Right renal pelvis (tissue), 4 donors: ENCODE results near the gene DGKG. TPM values are rescaled to one million over a fixed set of nuclear protein-coding genes. Genes with fewer than 3 reads are reported as not detected.

Experiments used
- DNase-seq, 4 donors: peaks; one replicate each; pipeline ENCODE4 v3.0.0-alpha.2; 2013; ENCODE audit warnings: low read depth in 4 of 4, low spot score in 3 of 4, missing footprints in 1 of 4
- polyA plus RNA-seq, 4 donors: library from polyadenylated mRNA; unstranded; fragments of 120-200 nt; gene quantifications; one replicate each; pipeline ENCODE4 v1.2.1, GENCODE V29; 2013; ENCODE audit not compliant: insufficient read length in 4 of 4

Gene DGKG
- polyA plus RNA-seq, 4 donors = 0.51 to 1.1 (median 0.73) TPM

DNA sequence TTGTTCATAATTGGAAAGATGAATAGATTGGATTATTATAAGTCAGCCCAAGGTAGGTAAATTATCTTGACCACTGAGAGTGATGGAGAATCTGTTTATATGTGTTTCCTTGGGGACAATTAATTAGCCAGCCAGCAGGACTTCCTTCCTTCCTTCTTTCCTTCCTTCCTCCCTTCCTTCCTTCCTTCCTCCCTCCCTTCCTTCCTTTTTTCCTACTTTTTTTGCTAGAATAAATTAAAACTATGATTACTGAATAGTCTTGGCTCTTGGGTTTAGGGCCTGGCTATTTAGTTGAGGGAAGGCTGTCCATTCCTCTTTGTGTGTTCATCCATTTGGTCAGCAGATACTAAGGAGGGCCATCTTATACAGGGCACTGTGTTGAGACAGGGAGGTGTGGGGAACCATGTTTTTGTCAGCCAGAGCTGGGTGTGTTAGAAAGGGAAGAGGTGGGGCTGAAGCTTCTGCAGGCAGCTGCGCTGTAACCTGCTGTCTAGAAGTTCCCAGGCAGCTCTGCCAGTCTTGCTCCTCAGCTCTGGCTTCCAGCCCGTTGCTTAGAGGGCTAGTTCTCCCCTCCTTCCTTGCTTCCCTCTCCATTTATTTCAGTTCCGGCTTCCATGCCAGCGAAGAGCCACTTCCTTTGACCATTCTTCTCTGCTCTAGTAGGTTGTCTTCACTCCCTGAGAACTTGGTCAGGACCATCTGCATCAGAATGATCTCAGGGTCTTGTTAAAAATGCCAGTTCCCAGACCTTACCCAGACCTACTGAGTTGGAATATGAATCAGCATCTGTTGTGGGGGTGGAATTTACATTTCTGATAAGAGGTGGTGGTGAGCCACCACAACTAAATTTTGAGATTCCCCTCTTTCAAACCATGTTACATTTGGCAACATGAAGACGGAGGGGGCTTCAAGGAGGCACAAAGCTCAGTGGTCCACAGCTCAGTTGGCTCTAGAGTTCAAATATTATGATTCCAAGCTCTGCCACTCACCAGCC, 113.9 kb downstream of the DGKG start:
- DNase-seq = no peak

DNA sequence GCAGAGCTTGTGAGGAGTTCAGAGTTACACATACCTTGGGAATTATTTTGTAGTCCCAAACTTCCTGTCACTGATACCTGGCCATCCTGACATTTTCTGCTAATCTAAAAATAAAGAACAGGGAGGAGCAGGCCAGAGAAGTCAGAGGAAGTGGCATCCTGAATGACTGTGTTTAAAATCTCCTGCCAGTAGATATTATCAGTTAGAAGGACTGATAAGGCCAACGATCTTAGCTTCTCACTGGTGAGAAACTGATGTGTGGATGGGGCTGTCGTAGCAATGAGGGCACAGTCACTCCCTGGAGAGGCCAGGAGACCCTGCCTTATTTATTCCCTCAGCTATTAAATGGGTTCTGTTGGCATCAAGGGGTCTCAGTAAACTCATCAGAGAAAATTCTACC, 115.1 kb downstream of the DGKG start:
- DNase-seq = no peak

GRCh38 chr3:186244016-186244415, 118.0 kb downstream of the DGKG start:
- no peak for DNase-seq

DNA sequence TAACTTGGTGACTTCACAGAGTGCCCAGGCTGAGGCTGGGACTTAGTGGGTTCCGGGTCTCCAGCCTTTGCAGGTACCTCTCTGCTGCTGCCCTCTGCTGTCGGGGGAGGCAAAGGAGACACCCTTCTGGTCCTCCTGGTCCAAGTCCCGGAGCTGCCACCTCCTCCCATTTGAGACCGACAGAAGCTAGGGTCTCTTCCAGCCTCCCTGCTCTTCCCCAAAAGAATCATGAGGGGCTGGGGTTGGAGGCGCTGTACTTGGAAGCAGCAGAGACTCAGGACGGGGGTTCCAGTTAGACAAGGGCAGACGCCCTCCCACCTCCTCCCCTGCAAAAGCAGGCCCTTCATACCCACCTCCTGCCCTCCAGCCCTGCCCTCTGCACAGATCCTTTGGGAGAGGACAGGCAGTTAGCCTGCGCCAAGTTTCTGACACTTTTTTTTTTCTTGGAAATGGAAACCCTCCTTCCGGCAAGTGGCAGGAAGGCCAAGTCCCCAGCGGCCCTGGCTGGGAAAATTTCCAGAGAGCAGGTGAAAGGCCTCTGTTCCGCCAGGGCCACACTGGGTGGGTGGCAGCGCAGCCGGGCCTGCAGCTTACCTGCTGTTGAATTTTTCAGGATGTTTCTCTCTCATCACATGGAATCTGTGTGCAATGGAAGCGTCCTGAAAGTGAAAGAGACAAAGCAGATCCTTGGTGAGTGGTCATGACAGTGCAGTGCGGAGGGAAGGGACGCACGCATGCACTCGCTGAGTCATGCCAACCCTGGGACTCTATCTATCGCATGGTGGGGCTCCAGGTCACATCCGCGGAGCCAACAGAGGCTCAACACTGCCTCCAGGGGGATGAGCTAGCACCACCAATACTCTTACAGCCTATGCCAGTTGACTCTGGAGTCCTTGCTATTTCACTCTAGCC, 119.9 kb downstream of the DGKG start:
- DNase-seq = no peak

DNA sequence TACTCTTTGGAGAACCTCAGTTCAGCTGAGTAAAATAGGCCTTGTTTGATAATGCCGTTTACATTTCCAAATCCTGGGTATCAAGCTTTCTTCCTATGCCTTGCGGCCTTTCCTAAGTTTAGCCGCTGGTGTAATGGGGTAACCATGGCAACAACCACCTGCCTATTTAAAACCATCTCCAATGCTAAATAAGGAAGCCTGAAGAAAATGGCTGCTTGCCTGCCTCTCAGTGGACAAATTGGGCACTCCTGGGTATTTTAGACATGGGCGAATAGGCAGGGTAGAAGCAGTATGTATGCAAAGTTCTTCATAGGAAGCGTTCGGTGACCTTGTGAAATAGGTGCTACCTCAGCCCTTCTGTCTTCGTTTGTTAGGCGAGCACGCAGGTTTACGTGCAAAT, 122.7 kb downstream of the DGKG start:
- DNase-seq = no peak

DNA sequence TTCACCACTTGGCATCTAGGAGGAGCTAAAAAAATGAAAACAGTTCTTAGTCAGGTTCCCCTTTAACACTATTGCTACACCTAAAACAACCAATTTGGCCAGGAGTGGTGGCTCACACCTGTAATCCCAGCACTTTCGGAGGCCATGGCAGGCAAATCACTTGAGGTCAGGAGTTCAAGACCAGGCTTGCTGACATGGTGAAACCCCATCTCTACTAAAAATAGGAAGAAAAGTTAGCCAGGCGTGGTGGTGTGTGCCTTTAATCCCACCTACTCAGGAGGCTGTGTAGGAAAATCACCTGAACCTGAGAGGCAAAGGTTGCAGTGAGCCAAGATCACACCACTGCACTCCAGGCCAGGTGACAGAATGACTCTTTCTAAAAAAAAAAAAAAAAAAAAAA, 124.1 kb downstream of the DGKG start:
- DNase-seq = no peak

GRCh38 chr3:186236357-186237020, 125.5 kb downstream of the DGKG start:
- no peak for DNase-seq

GRCh38 chr3:186235554-186235953, 126.5 kb downstream of the DGKG start:
- no peak for DNase-seq

GRCh38 chr3:186234152-186234551, 127.9 kb downstream of the DGKG start:
- no peak for DNase-seq

GRCh38 chr3:186226482-186226881, 135.6 kb downstream of the DGKG start:
- DNase-seq = no peak

DNA sequence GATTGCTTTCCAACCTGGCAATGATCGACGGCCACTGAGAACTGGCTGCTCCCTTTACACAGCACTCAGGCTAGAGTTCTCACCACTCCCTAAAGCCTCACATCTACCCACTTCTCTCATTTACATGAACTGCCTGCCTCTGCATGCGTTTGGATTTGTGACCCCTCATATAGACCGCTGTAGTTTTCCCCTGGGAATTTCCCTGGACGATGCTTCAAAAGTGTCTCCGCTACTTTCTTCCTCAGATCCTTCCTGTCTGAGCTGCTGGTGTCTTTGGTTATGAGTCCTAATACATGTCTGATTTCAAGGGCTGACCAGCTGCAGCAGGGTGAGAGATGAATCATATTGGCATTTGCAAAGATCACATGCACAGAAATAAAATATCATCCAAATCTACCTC, 136.4 kb downstream of the DGKG start:
- DNase-seq = no peak

GRCh38 chr3:186224041-186224610, 137.9 kb downstream of the DGKG start:
- DNase-seq = no peak

GRCh38 chr3:186223476-186223875, 138.6 kb downstream of the DGKG start:
- no peak for DNase-seq

DNA sequence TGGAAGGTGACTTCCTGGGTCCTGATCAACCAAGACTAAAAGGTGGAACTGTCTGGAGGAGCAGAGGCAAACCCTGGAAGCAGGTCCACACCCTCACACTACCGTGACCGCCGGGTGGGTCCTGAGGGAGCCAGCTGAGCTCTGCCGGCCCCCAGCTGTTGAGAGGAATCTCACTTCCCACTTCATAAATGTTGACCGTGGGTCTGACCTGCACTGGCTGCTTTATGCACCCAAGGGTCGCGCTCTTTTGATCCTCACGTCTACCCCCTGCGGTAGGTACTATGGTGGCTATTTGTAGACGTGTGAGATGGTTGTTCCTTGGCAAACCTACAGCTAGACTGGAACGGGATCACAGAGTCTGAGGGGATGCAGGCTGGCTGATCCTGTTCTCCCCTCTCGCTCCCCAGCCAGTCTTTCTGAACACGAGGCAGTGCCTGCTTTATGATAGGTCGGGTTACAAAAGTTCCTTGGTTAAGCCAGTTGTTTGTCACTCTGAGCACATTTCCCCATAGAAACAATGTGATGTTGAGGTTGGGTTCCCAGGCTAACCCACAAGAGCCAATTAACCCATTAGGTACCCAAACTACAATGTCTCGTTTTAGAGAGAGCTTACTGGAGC, 140.2 kb downstream of the DGKG start:
- no peak for DNase-seq

GRCh38 chr3:186220911-186221645, 141.0 kb downstream of the DGKG start:
- no peak for DNase-seq

DNA sequence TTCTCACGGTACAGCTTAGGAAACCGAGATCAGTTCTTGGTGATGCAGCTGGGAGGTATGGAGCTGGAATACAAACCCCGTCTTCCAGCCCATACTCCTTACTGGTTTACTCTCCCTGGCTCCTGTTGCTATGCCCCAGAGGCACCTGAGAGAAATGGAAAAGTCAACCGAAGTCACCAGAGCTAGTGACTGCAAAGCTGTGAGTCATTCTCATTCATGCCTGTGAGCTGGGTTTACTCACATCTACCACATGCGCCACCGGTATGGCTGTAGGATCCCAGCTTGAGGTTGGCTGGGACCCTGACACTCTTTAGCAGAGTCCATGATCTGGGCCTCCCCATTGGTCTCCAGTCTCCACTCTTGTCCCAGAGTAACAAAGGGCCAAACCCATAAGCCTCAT, 141.7 kb downstream of the DGKG start:
- DNase-seq = no peak

- no peak for DNase-seq
Measured at GRCh38 chr3:186219211-186219638, 142.8 kb downstream of the DGKG start.

DNA sequence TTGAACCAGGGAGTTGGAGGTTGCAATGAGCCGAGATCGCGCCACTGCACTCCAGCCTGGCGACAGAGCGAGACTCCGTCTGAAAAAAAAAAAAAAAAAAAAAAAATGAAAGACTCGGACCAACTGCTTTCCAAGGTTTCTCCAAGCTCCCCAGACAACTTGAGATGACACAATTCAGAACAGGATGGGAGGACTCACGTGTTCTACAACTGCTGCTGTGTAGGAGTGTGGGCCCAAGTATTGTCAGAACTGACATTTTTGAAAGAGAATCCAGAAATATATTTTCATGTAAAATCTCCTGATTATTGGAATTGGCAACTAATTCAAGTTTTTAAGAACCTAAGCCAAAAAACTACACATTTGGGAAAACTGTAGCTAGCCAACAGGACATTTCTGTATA, 143.6 kb downstream of the DGKG start:
- no peak for DNase-seq

DNA sequence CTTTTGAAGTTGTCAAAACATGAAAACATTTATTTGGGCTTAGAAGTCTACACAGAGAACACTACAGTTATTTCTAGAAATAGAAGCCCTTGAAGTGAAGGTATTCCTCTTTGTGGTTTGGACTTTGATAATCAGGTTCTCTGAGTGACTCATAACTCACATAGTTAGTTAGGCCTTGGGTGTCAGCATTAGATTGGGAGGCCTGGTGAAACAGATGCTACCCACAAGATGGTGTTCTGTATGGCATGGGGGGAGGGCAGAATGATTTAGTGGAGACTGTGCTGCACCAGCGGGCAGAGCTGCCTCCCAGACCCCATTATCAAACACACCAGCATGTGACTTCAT, 144.2 kb downstream of the DGKG start:
- no peak for DNase-seq
